ENCODE data around the gene IFNGR1.

Gene IFNGR1

DNA sequence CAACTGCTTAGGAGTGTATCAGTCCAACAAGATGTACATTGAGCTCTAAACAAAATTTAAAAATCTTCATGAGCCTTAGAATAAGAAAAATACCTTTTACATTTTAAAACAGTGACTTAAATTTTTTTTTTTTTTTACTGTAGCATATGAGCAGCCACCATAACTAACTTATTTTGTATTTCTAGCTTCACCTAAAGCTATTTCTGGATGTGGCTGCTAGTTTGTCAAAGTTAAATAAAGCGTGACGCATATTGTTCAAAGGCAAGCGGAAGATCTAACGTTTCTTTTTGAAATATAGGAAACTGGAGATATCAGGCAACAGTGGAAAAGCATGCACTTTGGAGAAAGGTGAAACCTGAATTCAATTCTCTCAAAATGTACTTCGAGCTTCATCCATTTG is 42.5 kb downstream of the IFNGR1 start:
- no peak for DNase-seq (ENCODE audit: low read depth in 2 of 2)

DNA sequence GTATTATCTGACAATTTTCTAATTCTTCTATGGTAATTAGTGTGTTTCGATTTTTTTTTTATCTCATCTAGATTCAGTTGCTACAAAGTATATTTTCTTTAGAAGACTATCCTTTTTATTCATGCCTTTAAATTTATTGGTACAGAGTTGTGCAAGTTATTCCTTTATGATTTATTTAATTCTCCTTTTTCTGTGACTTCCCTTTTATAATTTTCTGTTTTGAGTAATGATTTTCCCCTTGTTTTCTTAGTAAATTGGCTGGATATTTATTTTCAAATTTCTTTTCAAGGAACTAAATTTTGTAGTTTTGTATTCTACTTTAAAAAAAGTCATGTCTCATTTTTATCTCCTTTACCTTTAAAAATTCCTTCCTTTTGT is 43.3 kb downstream of the IFNGR1 start:
- no peak for DNase-seq (ENCODE audit: low read depth in 2 of 2)

DNA sequence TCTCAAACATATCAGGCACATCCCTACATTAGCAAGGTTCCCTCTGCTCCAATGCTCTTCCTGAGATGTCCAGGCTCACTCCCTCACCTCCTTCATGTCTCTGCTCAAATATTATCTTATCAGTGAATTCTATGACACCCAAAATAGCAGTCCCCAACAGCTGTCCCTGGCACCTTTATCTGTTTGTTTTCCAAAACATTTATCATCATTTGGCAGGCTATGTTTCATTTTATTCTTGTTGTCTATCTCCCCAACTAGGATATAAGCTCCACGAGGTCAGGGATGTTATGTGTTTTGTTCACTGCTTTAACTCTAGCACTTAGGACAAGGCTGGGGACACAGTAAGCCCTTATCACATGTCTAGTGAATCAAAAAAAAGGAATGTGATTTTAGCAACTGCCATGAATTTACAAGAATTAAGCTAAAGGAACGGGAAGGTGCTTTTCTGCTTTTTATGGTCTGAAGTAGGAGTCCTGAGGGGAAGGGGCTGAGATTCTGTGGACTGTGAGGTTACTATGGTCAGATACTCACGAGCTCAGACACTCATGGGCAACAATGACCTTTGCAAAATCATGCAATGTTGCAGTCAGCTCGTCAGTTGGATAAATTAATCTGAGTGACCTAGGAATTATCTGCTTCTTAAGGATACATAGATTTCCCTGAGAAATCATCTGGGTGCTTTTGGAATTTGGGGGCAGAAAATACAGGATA is 43.9 kb downstream of the IFNGR1 start:
- DNase-seq (ENCODE audit: low read depth in 2 of 2), result no peak

DNA sequence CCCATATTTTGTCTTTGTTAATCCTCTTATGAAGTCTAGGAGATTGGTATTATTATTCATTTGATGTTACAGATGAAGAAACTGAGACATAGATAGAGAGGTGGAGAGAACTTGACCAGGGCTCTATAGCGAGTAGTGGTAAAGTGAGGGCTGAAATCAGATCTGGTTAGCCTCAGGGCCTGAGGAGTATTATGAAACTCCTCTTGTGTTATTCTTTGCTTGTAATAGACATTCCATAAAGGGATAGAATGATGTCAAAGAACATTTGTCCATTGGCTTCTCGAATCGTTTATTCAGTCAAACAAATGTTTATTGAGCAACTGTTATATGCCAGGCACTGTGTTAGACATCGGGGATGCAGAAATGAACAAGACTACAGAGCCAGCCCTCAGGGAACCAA is 45.7 kb downstream of the IFNGR1 start, which contains the start of gene IL22RA2:
IL22RA2 (minus strand) TSS at position 144 of the 400 bp plus-strand sequence. CDS start 11,895 bp downstream, outside the sequence.
- DNase-seq (ENCODE audit: low read depth in 2 of 2), result no peak

DNA sequence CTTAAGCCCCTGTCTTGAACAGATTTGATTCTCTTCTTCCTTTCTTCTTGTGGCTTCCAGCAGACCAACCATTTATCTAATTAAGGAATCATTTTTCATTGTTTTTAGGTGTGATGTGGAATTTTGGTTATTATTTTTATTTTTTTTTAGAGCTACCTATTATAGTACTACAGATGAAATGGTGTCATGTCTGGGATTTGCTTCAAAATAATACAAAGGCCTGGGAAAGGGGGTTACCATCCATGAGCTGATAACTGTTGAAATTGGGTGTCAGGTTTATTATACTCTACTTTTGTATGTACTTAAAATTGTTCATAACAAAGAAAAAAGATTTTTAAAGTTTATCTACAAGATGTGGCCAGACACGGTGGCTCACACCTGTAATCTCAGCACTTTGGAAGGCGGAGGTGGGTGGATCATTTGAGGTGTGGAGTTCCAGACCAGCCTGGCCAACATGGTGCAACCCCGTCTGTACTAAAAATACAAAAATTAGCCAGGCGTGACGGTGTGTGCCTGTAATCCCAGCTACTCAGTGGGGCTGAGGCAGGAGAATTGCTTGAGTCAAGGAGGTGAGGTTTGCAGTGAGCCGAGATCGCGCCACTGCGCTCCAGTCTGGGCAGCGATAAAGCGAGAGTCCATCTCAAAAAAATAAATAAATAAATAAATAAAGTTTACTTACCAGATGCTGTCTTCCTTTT is 46.3 kb downstream of the IFNGR1 start:
- no peak for DNase-seq (ENCODE audit: low read depth in 2 of 2)

GRCh38 chr6:137171824-137172733 is 47.1 kb downstream of the IFNGR1 start:
- DNase-seq (ENCODE audit: low read depth in 2 of 2), result no peak

DNA sequence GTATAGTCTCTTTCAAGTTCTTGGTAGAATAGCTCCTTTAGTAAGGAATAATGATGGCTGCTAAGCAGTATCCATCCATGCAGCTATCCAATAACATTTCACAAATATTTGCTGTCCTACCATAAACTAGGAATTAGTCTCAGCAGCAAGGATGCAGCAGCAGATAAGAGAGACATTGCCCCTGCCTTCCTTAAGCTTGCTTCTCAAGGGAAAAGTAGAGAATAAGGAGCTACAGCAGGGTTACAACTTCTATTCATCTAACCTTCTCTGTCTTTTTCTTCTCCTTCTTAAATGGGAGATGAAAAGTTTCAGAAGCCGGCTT is 48.2 kb downstream of the IFNGR1 start:
- DNase-seq (ENCODE audit: low read depth in 2 of 2), result no peak

DNA sequence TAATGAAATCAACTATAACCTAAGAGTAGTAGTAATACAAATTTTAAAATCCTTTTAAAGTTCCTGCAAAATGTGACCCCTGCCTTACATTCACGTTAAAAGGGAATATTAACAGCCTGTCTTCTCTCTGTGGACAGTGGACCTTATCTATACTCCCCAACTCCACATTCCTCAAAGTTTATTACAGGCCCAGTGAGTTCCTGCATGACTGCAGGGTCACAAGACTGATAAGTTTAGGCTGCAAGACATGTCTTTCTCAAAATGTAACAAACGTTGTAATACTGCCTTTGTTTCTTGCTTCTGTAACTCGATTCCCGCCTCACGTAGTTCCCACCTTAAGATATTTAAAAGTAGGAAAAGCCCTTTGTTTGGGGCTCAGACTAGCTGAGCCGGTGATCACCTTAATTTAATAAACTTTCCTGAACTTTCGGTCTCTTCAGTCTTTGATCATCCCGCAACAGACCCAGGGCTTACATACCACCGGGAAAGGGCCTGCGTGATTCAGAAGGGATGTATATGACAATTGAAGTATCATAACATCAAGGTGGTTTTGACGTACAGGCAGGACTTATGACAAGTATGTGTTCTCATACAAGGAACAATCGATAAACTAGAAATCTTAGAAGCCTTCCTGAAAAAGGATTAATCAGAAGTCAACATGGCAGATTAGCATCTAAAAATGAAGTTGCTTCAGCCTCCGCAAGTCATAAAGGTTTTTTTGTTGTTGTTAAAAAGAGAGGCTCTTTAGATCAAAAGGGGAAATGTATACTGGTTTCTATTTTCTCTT is 48.7 kb downstream of the IFNGR1 start:
- no peak for DNase-seq (ENCODE audit: low read depth in 2 of 2)

DNA sequence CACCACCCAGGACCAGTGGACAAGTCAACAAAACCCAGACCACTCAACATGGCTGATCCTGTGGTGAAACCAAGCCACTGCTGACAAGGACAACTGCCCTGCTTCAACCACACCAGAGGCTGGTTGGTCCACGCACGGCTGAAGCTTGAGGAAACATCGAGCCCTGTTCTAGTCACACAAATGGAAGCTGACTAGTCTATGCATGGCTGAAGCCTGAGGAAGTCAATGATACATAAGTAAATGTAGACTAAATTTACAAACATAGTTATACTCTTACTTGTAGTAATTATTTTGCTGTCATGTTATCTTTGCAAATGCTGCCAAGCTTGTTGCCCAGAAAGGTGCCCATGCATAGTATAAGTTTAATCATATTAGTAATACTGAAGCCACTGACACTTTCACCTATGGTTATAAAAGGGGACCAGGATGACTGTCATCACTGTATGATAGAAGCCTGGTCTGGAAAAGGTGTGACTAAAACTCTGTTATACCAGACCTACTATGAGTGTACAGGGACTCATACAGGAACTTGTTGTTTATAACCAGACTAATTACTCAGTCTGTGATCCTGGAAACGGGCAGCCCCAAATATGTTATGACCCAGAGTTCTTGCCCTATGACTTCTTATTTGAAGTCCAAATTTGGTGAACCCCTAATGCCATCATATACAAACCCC is 51.3 kb downstream of the IFNGR1 start:
- no peak for DNase-seq (ENCODE audit: low read depth in 2 of 2)

DNA sequence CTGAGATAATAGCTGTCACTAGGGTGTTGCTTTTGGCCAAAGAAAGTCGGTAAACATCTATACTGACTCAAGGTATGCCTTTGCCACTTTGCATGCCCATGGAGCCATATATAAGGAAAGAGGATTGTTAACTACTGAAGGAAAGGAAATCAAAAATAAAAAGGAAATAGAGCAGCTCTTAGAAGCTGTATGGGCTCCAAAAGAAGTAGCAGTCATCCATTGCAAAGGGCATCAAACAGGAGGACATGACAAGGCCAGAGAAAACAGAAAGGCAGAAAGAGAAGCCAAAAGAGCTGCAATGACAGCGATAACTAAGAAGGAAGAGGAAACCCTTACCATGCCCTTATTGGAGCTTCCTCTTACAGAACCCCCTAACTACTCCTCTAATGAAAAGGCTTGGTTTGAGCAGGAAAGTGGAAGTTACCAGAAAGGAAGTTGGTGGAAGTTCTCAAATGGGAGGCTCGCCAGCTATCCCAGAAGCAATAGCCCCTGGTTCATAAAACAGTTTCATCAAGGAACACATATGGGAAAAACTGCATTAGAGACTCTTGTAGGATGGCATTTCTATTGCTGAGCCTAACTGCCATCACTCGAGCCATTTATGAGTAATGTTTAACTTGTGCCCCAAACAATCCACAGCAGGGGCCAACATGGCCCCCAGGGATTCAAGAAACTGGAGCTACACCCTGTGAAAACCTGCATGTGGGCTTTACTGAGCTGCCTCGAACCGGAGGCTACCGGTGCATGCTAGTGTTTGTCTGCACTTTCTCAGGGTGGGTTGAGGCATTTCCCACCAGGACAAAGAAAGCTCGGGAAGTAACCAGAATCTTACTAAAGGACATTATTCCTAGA is 52.7 kb downstream of the IFNGR1 start:
- no peak for DNase-seq (ENCODE audit: low read depth in 2 of 2)

DNA sequence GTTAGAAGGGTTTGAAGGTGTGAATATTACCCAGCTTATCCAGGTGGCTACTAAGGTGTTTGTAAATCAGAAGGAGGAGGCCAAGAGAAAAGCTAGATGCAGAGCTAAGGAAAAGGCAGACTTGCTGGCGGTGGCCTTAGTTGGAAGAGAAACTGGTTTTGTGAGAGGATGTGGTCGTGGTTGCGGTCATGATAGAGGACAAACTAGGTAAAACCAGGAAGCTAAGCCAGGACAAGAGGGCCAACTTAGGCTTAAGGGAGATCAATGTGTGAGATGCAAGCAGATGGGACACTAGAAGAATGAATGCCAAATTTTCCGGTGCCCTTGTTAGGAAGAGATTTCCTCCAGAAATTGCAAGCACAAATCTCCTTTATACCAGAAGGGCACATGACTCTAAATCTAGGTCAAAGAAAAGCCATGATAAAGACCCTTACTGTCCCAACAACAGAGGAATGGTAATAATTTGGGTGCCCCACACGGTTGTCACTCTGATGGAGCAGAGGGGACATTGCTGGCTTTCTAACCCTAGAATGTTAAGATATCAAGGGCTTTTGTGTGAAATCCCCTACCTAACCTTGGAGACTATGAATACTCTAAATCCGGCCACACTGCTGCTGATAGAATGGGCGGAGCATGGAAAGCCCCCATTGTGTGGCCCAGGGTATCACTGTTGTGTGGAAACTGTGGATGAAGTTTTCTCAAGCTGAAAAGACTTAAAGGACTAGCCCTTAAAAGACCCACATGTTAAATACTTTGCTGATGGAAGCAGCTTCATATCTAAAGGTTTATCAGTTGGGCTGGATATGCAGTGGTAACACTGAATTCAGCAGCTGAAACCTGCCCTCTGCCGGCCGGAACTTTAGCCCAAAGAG is 53.6 kb downstream of the IFNGR1 start:
- DNase-seq (ENCODE audit: low read depth in 2 of 2), result peak in 1 of 2 experiments; percentile 17

DNA sequence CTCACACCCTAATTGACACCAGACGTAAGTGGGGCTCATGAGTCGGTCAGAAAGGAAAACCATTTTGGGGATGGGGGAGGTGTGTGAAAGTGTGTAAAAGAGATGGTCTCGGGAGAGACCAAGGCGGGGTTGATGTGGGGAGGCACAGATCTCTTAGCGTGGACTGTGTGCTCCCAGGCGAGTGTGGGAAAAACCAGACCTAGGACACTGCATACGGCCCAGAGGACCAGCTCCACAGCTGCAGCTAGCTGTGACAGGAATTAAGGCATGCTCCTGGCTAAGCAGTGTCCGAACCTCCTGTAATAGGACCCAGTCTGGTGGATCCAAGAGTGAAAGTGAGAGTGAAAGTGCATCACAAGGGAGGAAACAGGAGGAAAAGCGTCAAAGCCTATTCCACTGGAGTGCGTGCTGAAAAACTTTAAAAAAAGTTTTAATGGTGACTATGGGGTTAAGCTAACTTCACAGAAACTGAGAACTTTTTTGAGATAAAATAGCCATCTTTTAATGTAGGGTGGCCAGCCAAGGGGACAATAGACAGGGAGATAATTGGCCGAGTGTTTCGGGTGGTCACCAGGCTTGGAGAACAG is 55.4 kb downstream of the IFNGR1 start:
- DNase-seq (ENCODE audit: low read depth in 2 of 2), result no peak

DNA sequence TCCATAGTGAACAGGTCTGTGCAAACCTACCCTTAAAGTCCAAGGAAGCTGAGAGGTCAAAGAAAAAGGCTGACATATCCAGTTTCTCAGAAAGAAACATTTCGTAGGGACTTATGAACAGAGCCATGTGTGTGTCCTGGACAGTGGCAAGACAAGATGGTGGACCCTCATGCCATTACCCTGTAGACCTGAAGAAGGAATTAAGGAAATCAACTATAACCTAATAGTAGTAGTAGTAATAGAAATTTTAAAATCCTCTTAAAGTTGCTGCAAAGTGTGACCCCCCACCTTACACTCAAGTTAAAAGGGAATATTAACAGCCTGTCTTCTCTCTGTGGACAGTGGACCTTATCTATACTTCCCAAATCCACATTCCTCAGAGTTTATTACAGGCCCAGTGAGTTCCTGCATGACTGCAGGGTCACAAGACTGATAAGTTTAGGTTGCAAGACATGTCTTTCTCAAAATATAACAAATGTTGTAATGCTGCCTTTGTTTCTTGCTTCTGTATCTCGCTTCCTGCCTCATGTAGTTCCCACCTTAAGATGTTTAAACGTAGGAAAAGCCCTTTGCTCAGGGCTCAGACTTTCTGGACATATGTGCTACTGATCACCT is 56.4 kb downstream of the IFNGR1 start:
- DNase-seq (ENCODE audit: low read depth in 2 of 2), result no peak

GRCh38 chr6:137161949-137162348 is 57.2 kb downstream of the IFNGR1 start:
- no peak for DNase-seq (ENCODE audit: low read depth in 2 of 2)

- DNase-seq (ENCODE audit: low read depth in 2 of 2), result no peak
Observed at GRCh38 chr6:137160763-137161162, 58.4 kb downstream of the IFNGR1 start.

GRCh38 chr6:137159912-137160311 is 59.3 kb downstream of the IFNGR1 start:
- no peak for DNase-seq (ENCODE audit: low read depth in 2 of 2)

DNA sequence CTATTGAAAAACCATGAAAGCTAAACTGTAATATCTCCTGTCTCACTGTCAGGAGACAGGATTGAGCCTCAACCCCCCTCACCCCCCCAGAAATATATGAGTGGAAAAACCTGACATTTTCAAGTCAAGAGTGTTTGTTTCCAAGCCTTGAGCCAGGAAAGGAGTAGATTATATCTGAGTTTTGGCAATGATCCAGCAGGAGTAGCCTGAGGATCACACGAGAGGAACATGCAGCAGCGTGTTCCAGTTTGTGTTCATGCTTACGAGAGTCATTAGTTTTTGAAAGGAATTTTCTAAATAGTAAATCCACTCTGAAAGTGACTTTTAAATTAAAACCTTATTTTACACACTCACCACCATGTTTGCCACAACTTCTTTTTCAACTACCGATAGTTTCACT is 61.6 kb downstream of the IFNGR1 start:
- DNase-seq (ENCODE audit: low read depth in 2 of 2), result no peak

GRCh38 chr6:137156650-137157049 is 62.5 kb downstream of the IFNGR1 start:
- DNase-seq (ENCODE audit: low read depth in 2 of 2), result no peak

All from stimulated activated CD4-positive, alpha-beta T cell treated with anti-CD3 and anti-CD28 coated beads, Interleukin-12 subunit alpha, Interleukin-12 subunit beta, amount 100 ng/mL, for 24 hours (primary cell).